NOMO-1 treated with DMSO at 0.1 percent for 48 hours (cell line): ENCODE data around the gene KPNA2.
A peak's percentile ranks its signal among the peaks of the same experiment; 100 is the strongest.
"Not testable (repeated sequence)": the region's sequence is repeated elsewhere in the genome, so short reads cannot be mapped to it uniquely, and the experiment has no call there.

Experiments
- DNase-seq: peaks from one replicate; lab custom pipeline; 2025; ENCODE audit not compliant: unreplicated experiment; lab: John Stamatoyannopoulos, UW

The KPNA2 gene

GRCh38 chr17:68054296-68054900 lies 18.9 kb downstream of the KPNA2 start:
- peak; percentile 19 for DNase-seq

- peak; percentile 35 for DNase-seq
Measured at GRCh38 chr17:68057531-68057952, 22.0 kb downstream of the KPNA2 start.

GRCh38 chr17:68060336-68060735 lies 24.8 kb downstream of the KPNA2 start:
- DNase-seq = no peak

GRCh38 chr17:68061512-68062313 lies 26.2 kb downstream of the KPNA2 start:
- no peak for DNase-seq

- DNase-seq = not testable (repeated sequence)
Measured at GRCh38 chr17:68065366-68065765, 29.8 kb downstream of the KPNA2 start.

- not testable (repeated sequence) for DNase-seq
Measured at GRCh38 chr17:68068512-68068911, 33.0 kb downstream of the KPNA2 start.

GRCh38 chr17:68070582-68071444 lies 35.3 kb downstream of the KPNA2 start:
- DNase-seq = not testable (repeated sequence)

GRCh38 chr17:68074279-68074678 lies 38.7 kb downstream of the KPNA2 start:
- DNase-seq = no peak

GRCh38 chr17:68075953-68076607 lies 40.5 kb downstream of the KPNA2 start:
- DNase-seq = not testable (repeated sequence)

- DNase-seq = peak; percentile 25
Measured at GRCh38 chr17:68077498-68077897, 42.0 kb downstream of the KPNA2 start.

- DNase-seq = no peak
Measured at GRCh38 chr17:68080411-68081150, 45.0 kb downstream of the KPNA2 start.

- DNase-seq = not testable (repeated sequence)
Measured at GRCh38 chr17:68081305-68082265, 46.0 kb downstream of the KPNA2 start.

GRCh38 chr17:68085771-68086381 lies 50.3 kb downstream of the KPNA2 start:
- peak; percentile 84 for DNase-seq

- DNase-seq = not testable (repeated sequence)
Measured at GRCh38 chr17:68086666-68087065, 51.1 kb downstream of the KPNA2 start.

GRCh38 chr17:68087131-68087623 lies 51.6 kb downstream of the KPNA2 start:
- DNase-seq = not testable (repeated sequence)

- DNase-seq = no peak
Measured at GRCh38 chr17:68087851-68088250, 52.3 kb downstream of the KPNA2 start.

- DNase-seq = peak; percentile 80
Measured at GRCh38 chr17:68089881-68090280, 54.3 kb downstream of the KPNA2 start.

GRCh38 chr17:68094481-68095078 lies 59.0 kb downstream of the KPNA2 start:
- DNase-seq = no peak
